ENCODE data around the gene PHF19. TPM values are rescaled to one million over a fixed set of nuclear protein-coding genes. Genes with fewer than 3 reads are reported as not detected.

The PHF19 gene
- total RNA-seq, 4 donors from 2014 or later: 11.5 to 22.1 (median 17.8) TPM

- WGBS, 2 donors: 56 to 57% methylated on average over 5 of the region's 5 CpGs
- intact Hi-C loops (cut with DNase I; ENCODE audit: low total_unique reads): no loop called here
- H3K4me3 ChIP-seq (ENCODE audit: low read depth, poor library complexity, severe bottlenecking): no peak overlapping the region
- DNase-seq (ENCODE audit: low spot score in 2 of 2): peak in 1 of 2 donors; percentile 78
- no peak for TF ChIP-seq POLR2A (IDR thresholded peaks at IDR 0.05)
- TF ChIP-seq, protein P1, sequence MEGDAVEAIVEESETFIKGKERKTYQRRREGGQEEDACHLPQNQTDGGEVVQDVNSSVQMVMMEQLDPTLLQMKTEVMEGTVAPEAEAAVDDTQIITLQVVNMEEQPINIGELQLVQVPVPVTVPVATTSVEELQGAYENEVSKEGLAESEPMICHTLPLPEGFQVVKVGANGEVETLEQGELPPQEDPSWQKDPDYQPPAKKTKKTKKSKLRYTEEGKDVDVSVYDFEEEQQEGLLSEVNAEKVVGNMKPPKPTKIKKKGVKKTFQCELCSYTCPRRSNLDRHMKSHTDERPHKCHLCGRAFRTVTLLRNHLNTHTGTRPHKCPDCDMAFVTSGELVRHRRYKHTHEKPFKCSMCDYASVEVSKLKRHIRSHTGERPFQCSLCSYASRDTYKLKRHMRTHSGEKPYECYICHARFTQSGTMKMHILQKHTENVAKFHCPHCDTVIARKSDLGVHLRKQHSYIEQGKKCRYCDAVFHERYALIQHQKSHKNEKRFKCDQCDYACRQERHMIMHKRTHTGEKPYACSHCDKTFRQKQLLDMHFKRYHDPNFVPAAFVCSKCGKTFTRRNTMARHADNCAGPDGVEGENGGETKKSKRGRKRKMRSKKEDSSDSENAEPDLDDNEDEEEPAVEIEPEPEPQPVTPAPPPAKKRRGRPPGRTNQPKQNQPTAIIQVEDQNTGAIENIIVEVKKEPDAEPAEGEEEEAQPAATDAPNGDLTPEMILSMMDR (IDR thresholded peaks at IDR 0.05): no peak
Observed at GRCh38 chr9:120909904-120910303, 32.9 kb upstream of the PHF19 start.

DNA sequence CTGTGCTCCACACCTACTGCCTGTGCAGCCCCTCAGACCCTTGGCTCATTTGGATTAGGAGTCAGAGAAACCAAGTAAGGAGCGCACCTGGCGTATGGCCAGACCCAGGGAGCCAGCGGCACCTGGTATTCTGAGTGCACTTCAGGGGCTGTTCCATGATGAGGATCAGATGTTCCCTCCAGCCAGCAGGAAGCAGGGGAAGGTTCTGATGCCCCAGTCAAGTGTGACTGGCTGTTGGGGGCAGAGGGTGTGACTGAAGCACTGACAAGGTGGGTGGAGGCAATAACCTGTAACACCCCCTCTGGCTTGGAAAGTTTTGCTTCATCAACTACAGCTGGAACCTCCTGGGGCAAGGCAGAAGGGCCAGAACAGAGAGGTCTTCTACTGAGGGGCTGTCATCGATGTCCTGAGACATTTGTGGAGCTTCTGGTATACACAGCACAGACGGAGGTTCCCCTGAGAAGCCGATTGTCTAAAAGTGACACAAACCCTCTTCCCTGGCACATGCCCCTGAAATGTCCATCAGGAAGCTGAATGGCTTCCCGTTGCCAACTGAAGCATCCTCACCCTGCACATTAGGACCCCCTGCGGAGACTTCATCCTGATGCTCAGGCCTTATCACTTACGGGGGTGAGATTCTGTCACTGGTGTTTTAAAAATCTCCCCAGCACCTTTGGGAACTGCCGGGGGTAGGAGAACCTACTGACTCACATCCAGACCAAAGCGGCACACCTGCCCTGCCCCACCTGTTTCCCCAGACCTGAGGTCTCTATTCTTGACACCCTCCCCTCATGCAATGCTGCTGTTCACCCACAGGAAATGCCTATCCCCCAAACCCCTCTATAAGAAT, 28.6 kb upstream of the PHF19 start:
- intact Hi-C loops (cut with DNase I; ENCODE audit: low total_unique reads): no loop called here
- TF ChIP-seq POLR2A (IDR thresholded peaks at IDR 0.05): no peak
- TF ChIP-seq, protein P1 (IDR thresholded peaks at IDR 0.05): no peak
- DNase-seq (ENCODE audit: low spot score in 2 of 2): peak in 1 of 2 donors; percentile 74
- WGBS, 2 donors: 83 to 86% methylated on average over 11 of the region's 11 CpGs
- no peak overlapping the region for H3K4me3 ChIP-seq (ENCODE audit: low read depth, poor library complexity, severe bottlenecking)

DNA sequence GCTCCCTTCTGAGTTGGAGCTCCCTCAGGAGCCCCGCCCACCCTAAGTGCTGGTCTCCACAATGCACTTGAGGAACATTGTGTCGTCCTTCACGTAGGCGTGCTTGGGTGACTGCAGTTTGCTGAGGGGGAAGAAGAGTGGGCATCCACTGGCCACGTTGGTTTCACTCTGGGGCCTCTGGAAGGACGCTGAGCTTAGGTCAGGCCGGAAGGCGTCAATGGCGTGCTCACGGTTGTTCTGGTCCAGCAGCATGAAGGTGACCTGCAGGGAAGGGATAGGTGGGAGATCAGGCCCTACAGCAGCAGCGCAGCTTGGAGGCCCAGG, 28.0 kb upstream of the PHF19 start:
- DNase-seq (ENCODE audit: low spot score in 2 of 2): no peak
- WGBS, 2 donors: 93 to 98% methylated on average over 11 of the region's 11 CpGs
- intact Hi-C loops (cut with DNase I; ENCODE audit: low total_unique reads): no loop called here
- TF ChIP-seq, protein P1 (IDR thresholded peaks at IDR 0.05): no peak
- TF ChIP-seq POLR2A (IDR thresholded peaks at IDR 0.05): no peak
- H3K4me3 ChIP-seq (ENCODE audit: low read depth, poor library complexity, severe bottlenecking): no peak overlapping the region

DNA sequence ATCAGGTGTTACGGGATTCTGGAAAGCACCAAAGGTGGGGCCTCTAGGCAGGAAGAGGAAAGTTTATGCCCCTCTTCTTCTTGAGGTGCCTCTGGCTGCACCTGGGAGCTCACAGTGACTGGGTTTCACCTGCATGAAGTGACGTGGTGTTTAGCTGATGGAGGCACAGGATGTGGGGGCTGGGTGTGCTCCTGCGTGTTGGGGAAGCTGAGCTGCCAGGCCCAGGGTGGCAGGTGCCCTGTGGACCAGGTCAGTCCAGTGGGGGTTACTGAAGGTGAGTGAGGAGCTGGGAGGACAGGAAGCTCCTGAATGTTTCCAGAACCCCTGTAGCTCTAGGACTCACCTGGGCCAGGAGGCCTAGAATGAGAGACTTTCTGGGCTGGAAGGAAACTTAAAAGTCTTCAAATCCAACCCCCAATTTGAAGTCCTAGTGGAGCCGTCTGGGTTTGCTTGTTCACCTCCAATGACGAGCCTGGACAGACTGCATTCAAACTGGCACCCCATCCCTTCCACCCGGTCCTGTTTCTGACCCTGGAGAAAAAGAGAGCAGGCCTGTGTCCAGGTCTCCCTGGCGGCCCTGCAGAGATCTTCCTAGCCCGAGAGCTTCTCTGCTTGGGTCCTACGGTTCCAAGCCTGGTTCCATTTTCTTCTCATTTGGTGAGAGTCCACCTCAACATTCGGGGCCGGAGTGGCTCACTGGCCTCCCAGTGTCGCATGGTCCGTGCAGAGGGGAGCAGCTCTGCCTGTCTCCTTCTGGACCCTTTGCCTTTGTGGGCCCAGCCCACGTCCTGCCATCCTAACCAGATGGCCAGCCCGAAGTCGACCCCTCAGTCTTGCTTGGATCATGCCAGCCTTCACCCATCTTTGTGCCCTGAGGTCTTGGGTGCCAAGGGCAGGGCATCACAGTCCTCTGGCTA, 27.3 kb upstream of the PHF19 start:
- DNase-seq (ENCODE audit: low spot score in 2 of 2): peak in 1 of 2 donors; percentile 82
- TF ChIP-seq, protein P1 (IDR thresholded peaks at IDR 0.05): no peak
- TF ChIP-seq POLR2A (IDR thresholded peaks at IDR 0.05): no peak
- H3K4me3 ChIP-seq (ENCODE audit: low read depth, poor library complexity, severe bottlenecking): no peak overlapping the region
- intact Hi-C loops (cut with DNase I; ENCODE audit: low total_unique reads): no loop called here
- 79 to 83% methylated on average over 16 of the region's 16 CpGs for WGBS, 2 donors

DNA sequence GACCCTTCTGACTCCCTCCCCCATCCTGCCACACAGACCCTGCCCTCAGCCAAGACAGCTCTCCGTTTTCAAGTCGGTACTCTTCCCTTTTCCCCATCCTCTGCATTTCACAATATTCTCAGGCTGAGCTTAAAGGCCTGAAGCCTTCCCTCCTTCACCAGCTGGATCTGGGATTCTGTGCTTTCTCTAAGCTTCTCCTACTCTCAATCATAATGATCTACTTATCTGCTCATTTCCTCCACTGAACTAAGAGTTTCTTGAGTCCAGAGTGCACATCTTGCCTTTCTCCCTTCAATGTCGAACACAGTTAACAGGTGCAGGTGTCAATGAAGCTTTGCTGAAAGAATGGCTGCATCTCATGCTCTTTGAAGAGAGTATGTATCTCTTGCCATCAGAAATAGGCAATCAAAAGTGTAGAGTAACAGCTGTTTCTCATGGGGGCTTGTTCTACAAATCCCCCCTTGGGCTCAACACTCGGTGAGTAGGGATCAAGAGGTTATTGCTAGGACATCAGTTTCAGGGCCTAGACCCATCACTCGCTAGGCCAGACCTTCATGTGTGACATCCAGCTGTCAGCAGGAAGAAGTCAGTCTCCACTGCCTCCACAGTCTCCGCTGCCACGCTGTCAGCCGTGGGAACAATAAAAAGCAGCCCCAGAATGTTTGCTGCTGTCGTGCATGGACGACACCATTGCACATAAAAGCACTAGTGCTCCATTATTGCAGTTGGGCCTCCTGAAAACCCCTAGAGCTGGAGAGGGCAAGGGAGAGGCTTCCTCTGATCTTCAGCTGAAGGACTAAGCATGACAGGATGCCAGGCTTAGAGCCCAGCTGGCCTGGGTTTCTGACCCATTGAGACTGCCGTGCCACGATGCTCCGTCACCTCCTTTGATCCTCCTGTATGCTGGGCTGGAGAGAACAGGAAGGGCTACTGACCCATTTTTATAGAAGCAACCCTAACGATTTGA, 25.9 kb upstream of the PHF19 start:
- WGBS, 2 donors: 78 to 79% methylated on average over 14 of the region's 14 CpGs
- intact Hi-C loops (cut with DNase I; ENCODE audit: low total_unique reads): no loop called here
- no peak for TF ChIP-seq POLR2A (IDR thresholded peaks at IDR 0.05)
- TF ChIP-seq, protein P1 (IDR thresholded peaks at IDR 0.05): no peak
- peak in 1 of 2 donors; percentile 74 for DNase-seq (ENCODE audit: low spot score in 2 of 2)
- no peak overlapping the region for H3K4me3 ChIP-seq (ENCODE audit: low read depth, poor library complexity, severe bottlenecking)

All from lower leg skin (tissue), 4 donors.